HG02588 (cell line): Measurements from ENCODE around the gene ZNF565.
"Not testable (repeated sequence)": the region's sequence is repeated elsewhere in the genome, so short reads cannot be mapped to it uniquely, and the experiment has no call there.

Experiments
- ATAC-seq: cut with Tn5 transposase; IDR thresholded peaks from one replicate; pipeline ENCODE4 v1.9.1; 2021; ENCODE audit warnings: mild to moderate bottlenecking, moderate library complexity; ENCODE audit not compliant: unreplicated experiment

Gene ZNF565

DNA sequence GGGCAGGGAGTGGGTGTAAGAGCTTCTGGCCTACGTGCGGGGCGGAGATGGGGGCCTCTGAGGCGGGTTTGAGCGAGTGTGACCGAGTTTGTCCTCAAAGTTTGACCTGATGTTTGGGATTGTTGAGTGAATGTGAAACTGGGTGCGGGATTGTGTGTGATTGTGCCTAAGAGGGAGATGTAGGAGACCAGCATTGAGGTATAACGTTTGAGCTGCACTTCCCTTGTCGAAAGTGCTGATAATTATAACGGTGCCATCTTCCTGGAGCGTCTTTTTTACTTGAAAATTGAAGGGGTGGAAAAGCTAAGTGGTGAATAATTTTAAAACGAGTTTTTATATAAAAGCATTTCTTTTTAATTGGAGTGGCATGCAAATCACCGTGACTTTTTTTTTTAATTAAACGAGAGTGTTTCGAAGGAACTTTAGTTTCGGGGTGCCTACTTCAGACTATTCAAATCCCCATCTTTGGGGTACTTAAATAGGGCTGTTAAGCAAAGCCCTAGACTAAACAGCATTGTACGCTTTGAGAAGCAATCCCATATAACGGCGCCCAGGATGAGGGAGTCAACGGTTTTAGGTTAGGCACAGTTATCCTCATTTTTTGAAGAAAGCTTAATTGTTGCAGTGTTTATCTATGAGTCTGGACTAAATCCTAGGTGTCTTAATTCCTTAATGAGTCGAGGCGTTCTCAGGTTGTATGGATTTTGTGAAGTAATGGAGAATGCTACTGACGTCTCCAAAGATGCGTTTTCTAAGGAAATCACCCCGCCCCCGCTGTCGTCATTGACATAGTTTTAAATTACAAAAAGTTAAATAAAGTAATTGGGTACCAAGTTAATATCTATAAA is 1.0 kb upstream of the ZNF565 start:
- no peak for ATAC-seq

DNA sequence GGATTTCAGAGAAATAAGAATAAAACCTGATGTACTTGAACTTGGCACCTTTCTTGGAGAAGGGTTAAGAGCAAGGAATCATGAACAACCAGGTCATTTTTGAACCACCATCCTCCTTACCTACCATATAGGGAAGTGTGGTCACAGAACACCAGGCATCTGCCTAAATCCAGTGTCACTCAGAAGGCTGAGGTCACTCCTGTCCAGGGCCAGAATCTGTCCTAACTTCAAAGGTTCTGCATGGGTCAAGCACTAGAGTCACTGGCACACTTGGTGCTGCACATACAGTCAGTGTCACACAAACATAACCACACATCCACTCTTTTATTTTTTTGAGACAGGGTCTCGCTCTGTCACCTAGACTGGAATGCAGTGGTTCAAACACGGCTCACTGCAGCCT is 1.6 kb downstream of the ZNF565 start:
- no peak for ATAC-seq

DNA sequence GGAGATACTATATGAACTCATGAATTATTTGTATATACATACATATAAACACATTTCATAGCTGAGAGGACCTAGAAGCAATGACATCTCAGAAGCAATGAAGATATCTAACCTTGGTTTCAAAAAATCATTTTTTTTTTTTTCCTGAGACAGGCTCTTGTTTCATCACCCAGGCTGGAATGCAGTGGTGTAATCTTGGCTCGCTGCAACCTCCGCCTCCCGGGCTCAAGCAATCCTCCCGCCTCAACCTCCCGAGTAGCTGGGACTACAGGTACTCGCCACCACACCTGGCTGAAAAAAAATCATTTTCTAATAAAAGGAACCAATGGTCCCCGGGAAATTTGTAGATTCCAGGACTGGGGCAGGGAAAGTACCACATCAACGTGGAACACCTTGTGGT is 4.0 kb downstream of the ZNF565 start:
- no peak for ATAC-seq

DNA sequence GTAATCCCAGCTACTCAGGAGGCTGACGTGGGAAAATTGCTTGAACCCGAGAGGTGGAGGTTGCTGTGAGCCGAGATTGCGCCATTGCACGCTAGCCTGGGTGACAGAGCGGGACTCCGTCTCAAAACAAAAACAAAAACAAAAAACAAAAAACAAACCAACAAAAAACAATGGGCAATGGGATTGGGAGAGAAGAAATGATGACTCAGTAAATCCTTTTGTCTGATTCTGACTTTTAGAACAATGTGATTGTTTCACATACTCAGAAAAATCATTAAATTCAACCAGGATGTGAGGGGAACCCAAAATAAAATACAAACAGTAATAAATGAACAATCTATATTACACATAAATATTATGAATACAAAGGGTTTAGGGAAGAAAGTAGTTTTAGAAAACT is 5.1 kb downstream of the ZNF565 start:
- no peak for ATAC-seq

DNA sequence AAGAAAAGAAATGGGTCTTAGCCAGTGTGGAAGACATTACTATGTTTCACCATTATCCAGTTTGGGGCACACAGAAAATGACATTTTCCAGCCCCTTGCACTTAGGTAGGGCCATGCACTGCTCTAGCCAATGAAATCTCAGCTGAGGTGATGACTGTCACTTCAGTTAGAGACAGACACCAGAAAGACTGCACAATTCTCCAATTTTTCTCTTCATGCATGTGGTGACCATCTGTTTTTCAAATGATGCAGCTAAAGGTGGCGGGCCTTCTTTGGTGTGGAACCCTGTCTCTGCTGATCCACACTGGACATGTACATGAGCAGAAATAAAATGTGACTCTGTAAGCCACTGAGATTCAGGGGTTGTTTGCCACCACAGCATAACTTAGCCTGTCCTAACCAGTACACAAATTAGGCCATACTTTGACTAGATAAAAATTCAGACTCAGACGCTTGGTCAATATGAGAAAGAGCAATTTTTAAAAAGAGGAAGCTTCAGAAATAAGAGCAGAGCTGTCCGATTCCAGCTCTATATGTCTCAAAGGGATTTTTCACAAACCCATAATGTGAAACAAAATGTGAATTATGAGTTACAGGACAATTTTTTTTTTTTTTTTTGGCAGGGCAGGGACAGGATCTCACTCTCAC is 6.7 kb downstream of the ZNF565 start:
- no peak for ATAC-seq

DNA sequence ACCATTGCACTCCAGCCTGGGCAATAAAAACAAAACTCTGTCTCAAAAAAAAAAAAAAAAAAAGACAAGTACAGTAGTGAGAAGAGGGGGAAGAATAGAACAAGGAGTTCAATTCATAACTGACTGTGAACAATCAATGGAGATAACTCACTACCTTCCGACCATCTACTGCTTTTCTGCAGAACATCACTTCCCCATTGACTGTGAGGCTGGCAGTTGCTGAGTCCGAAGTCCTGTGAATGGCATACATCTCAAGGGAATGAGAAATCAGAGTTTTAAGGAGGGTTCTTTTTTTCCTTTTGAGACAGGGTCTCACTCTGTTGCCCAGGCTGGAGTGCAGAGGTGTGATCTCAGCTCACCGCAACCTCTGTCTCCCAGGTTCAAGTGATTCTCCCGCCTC is 11.2 kb downstream of the ZNF565 start:
- ATAC-seq = no peak

DNA sequence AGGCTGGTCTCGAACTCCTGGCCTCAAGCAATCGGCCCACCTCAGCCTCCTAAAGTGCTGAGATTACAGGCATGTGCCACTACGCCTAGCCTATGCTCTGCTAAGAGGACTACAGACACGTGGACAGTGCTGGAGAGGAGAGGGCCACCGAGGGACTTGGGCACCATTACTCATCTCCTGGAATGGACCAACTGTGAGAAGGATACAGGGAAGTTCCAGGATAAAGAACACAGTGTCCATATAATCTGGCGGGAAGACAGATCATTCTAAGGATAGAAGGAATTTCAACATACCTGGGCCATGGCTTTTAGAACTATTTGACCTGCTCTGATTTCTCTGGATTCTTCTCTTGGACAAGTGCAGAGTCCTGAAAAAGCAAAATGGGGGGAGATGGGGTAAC is 12.8 kb downstream of the ZNF565 start:
- no peak for ATAC-seq

DNA sequence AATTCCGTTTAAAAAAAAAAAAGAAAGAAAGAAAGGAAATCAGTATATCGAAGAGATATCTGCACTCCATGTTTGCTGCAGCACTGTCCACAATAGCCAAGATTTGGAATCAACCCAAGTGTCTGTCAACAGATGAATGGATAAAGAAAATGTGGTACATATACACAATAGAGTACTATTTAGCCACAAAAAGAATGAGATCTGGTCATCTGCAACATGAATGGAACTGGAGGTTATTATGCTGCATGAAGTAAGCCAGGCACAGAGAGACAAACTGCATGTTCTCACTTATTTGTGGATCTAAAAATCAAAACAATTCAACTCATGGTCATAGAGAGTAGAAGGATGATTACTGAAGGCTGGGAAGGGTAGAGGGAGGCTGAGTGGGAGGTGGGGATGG is 16.3 kb downstream of the ZNF565 start:
- no peak for ATAC-seq

DNA sequence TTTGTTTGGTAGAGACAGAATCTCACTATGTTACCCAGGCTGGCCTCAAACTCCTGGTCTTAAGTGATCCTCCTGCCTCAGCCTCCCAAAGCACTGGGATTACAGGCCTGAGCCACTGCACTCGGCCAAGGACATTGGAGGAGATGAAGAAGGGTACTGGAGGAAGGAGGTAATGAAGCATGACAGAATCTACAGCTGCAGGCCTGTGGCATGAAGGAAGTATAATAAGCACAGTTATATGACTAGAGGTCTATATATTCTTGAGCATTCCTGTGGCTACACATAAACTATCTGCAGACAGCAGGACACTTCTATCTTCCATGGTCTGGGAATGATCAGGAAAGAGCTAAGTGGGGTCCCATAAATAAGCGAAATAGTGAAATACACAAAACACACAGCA is 18.2 kb downstream of the ZNF565 start:
- ATAC-seq = no peak

DNA sequence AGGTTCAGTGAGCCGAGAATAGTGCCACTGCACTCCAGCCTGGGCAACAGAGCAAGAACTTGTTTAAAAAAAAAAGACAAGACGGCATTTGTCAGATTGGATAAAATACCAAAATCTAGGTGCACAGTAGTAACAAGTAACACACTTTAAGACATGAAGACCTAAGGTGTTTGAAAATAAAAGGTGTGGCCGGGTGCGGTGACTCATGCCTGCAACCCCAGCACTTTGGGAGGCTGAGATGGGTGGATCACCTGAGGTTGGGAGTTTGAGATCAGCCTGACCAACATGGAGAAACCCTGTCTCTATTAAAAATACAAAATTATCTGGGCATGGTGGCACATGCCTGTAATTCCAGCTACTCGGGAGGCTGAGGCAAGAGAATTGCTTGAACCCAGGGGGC is 27.7 kb downstream of the ZNF565 start:
- ATAC-seq = not testable (repeated sequence)

DNA sequence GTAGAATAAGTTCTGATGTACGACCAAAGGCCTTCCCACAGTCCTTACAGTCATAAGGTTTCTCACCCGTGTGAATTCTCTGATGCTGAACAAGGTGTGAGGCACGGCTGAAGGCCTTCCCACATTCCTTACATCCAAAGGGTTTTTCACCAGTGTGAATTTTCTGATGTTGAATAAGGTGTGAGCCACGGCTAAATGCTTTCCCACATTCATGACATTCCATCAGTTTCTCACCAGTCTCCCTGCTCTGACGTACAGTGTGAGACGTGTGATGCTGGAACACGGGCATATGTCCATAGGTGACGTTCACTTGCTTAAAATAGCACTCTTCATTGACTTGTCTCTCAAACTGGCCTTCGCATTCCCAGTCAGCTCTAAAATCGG is 31.2 kb downstream of the ZNF565 start:
- ATAC-seq = no peak

DNA sequence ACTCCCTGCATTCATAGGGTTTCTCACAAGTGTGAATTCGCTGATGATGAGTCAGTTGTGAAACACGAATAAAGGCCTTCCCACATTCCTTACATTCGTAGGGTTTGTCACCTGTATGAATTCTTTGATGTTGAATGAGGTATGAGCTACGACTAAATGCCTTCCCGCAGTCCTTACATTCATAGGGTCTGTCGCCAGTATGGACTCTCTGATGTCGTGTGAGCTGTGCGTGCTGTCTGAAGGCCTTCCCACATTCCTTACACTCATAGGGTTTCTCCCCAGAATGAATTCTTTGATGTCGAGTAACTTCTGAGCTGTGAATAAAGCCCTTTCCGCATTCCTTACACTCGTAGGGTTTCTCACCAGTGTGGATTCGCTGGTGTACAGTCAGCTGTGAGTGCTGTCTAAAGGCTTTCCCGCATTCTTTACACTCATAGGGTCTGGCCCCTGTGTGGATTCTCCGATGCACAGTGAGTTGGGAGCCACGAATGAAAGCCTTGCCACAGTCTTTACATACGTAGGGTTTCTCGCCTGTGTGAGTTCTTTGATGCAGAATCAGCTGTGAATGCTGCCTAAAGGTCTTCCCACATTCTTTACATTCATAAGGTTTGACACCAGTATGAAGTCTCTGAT is 31.7 kb downstream of the ZNF565 start:
- ATAC-seq = no peak

DNA sequence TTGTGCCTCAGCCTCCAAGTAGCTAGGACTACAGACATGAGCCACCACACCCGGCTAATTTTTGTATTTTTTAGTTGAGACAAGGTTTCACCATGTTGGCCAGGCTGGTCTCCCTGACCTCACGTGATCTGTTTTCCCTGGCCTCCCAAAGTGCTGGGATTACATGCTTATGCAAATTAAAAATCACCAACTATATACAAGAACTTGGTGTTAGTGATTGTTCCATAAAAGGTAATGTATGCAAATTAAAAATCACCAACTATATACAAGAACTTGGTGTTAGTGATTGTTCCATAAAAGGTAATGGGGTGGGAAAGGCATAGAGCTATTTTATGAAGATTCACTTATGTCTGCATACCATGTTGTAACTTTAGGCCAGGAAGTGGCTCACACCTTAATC is 35.4 kb downstream of the ZNF565 start:
- not testable (repeated sequence) for ATAC-seq

DNA sequence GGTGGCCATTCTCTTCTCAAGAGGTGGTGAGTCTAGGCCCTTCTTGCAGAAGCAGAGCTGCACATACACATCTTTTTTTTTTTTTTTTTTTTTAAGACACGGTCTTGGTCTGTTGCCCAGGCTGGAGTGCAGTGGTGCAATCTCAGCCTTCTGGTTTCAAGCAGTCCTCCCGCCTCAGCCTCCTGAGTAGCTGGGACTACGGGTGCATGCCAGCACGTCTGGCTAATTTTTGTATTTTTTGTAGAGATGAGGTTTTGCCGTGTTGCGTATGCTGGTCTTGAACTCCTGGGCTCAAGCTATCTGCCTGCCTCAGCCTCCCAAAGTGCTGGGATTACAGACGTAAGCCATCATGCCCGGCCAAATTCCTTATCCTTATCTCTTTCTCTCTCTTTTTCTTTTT is 40.6 kb downstream of the ZNF565 start:
- ATAC-seq = not testable (repeated sequence)

DNA sequence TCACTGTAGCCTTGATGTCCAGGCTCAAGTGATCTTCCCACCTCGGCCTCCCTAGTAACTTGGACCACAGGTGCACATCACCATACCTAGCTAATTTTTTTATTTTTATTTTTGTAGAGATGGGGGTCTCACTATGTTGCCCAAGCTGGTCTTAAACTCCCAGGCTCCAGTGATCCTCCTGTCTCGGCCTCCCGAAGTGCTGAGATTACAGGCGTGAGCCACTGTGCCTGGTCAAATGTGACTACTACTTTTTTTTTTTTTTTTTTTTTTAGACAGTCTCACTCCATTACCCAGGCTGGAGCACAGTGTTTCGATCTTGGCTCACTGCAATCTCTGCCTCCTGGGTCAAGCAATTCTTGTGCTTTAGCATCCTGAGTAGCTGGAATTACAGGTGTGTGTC is 41.6 kb downstream of the ZNF565 start:
- no peak for ATAC-seq

DNA sequence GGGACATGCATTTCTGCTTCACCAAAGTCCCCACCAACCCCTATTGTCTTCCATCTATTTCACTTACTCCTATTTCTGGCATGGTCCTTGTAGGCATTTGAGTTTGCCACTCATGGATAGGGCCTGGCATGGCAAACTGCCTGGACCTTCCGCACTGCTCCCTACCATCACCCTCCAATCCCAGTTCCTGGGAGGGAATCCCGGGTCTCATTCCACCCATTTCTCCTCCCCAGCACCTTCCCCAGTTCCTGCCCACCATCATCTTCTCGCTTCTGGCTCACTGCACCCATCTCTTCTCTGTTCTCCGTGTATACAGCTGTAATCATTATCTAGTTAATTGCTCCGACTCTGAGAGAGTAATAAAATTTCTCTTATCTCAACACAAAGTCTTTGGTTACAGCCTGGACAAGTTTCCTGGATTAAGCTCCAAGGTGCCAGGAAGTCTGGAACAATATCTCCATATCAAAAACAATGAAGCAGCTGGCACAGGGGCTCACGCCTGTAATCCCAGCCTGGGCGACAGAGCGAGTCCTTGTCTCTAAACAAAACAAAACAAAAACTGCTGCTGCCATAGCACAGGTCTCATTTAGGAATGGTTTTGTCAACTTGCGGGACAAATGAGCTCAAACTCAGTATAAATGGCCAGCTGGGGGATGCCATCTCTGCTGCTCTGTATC is 45.2 kb downstream of the ZNF565 start:
- no peak for ATAC-seq

DNA sequence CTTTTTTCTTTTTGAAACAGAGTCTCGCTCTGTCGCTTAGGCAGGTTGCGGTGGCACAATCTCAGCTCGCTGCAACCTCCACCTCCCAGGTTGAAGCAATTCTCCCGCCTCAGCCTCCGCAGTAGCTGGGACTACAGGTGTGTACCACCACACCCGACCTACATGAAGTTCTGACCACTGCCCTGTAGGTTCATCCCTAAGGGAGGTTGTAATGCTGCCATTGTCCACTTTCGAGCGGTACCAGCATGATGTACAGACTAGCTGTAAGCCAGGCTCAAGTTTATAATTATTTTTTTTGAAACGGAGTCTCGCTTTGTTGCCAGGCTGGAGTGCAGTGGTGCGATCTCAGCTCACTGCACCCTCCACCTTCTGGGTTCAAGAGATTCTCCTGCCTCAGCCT is 50.7 kb downstream of the ZNF565 start:
- no peak for ATAC-seq

DNA sequence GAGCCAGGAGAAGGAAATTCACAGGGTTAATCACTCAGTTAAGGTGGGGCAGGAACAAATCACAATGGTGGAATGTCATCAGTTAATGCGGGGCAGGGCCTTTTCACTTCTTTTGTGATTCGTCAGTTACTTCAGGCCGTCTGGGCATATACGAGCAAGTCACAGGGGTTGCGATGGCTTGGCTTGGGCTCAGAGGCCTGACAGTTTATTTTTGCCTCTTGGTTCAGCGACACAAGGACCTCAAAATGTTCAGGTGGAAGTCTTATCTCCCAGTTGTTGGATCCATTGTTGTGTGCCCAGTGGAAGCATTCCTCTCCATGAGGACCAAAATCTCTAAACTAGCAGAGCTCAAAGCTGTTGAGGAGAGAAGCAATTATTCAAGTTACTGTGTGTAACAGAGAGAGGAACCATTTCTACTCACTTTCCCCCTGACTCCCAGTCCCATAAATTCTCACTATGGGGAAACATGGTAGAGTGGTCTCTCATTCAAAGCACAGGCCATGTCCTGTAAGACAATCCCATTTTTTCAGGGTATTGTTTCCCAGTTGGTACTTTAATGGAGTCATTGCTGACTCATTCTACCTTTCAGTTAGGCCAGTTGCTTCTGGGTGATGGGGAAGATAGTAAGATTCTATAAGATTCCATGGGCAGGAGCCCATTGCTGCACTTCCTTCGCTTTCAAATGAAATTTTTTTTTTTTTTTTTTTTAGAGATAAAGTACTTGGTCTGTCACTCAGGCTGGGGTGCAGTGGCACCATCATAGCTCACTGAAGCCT is 53.5 kb downstream of the ZNF565 start:
- no peak for ATAC-seq

DNA sequence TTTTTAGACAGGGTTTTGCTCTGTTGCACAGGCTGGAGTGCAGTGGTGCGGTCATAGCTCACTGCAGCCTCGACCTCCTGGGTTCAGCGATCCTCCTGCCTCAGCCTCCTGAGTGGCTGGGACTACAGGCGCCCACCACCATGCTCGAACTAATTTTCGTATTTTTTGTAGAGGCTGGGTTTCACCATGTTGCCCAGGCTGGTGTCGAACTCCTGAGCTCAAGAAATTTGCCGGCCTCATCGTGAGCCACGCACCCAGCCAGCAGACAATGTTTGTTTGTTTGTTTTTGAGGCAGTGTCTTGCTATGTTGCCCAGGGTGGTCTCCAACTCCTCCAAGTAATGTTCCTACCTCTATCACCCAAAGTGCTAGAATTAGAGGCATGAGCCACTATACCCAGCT is 61.3 kb downstream of the ZNF565 start:
- ATAC-seq = no peak

DNA sequence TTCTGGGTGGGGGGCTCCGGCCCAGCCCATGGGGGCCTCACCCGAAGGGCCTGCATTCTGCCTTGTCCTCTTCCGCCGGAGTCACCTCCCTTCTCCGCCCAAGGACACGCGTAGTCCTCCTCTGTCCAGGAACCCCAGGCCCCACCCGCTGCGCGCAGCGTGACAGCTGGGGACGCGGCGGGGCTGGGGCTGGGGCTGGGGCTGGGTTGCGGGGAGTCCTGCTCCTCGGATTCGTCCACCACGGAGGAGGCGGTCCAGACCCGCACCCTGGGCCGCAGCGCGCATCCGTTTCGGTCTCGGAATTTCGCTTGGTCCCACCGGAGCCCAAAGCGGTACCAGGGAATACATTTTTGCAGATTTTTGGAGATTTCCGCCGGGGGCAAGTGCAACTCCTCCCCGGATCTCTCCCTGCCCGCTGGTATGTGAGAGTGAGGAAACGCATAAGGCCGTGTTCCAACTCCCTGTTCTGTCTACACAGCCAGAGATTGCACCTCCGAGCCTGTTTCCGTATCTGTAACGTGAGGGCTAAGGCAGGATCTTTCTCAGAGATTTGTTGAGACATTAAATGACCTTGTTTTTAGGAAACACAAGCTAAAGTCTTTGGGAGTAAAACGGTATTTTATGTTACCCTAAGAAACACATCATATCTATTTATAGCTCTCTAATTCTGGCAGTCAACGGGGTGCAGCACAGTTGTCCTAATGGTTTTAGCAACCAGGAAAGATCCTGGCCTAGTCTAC is 61.9 kb downstream of the ZNF565 start, which contains the start of gene COX7A1:
TSS of gene COX7A1 (minus strand) at position 96 of the 740 bp plus-strand sequence. CDS start at position 56, 40 bp downstream.
- no peak for ATAC-seq
